HCT116 (cell line): ENCODE measurements around the gene GNAI3. TPM values are rescaled to one million over a fixed set of nuclear protein-coding genes. Genes with fewer than 3 reads are reported as not detected.

Source experiments
- ATAC-seq: fragments of 200-7000 bp; cut with Tn5 transposase; 2 replicates; pipeline ENCODE4 v1.9.1; 2020; ENCODE audit warnings: mild to moderate bottlenecking, moderate library complexity
- BruUV-seq: library from RNA; stranded (reverse); fragments of 400-500 nt; replicated peaks from 2 replicates; lab custom pipeline; 2021; lab: Mats Ljungman, UMichigan
- CTCF ChIA-PET: fragments of 300-600 bp; sonication (Branson Sonifier 250); formaldehyde crosslinking; loops from one replicate; lab custom pipeline; 2021; ENCODE audit warnings: antibody characterized with exemption; lab: Charles Lee
- POLR2A ChIA-PET: fragments of 300-600, 350-600 bp; sonication (Branson Sonifier 250); formaldehyde crosslinking; loops from one replicate; lab custom pipeline; 2021; ENCODE audit warnings: antibody characterized with exemption; lab: Charles Lee
- RAD21 ChIA-PET, 2 experiments: fragments of 300-600 bp; sonication (Branson Sonifier 250); formaldehyde crosslinking; loops; one replicate each; lab custom pipeline; 2023; ENCODE audit warnings: low total read pairs in 2 of 2; ENCODE audit not compliant: uncharacterized antibody in 2 of 2, unreplicated experiment in 2 of 2, low non-redundant PET in 1 of 2; lab: Charles Lee
- DNase-seq: peaks from one replicate; pipeline ENCODE4 v3.0.0-alpha.2; 2010; ENCODE audit warnings: low read depth, low spot score
- H2AFZ ChIP-seq: fragments of 200-600 bp; shearing (Covaris generic), sonication (generic); 2 replicates; pipeline ENCODE4 v1.6.1; 2017; ENCODE audit warnings: low read depth, mixed run types, mixed read lengths, antibody characterized with exemption, low read length; ENCODE audit not compliant: poor library complexity, severe bottlenecking
- H3K27ac ChIP-seq: 2 replicates; pipeline ENCODE4 v1.5.1; 2012; ENCODE audit warnings: low read depth, low read length
- H3K27me3 ChIP-seq: fragments of 200-600 bp; sonication (generic); 2 replicates; pipeline ENCODE4 v1.6.1; 2016; ENCODE audit warnings: mixed run types, low read length, mixed read lengths; ENCODE audit not compliant: insufficient read depth
- H3K36me3 ChIP-seq, 2 experiments: fragments of 200-500 bp in 1 of 2; fragments of 200-600 bp in 1 of 2; sonication (Bioruptor generic) in 1 of 2; sonication (generic) in 1 of 2; 2 replicates each; pipeline versions ENCODE4 v1.5.1 to v1.6.1; 2014 to 2016; ENCODE audit warnings: low read length in 2 of 2, inconsistent platforms in 1 of 2, mixed read lengths in 1 of 2, mixed run types in 1 of 2; ENCODE audit not compliant: insufficient read depth in 2 of 2, control insufficient read depth in 1 of 2
- H3K4me1 ChIP-seq, 2 experiments: fragments of 200-600 bp in 1 of 2; sonication (generic) in 1 of 2; 2 replicates each; pipeline versions ENCODE4 v1.5.1 to v1.6.1; 2012 to 2017; ENCODE audit warnings: low read length in 2 of 2, inconsistent platforms in 1 of 2, mild to moderate bottlenecking in 1 of 2, mixed read lengths in 1 of 2, mixed run types in 1 of 2, moderate library complexity in 1 of 2; ENCODE audit not compliant: insufficient read depth in 2 of 2, control insufficient read depth in 1 of 2
- H3K4me2 ChIP-seq: fragments of 200-600 bp; sonication (generic); 2 replicates; pipeline ENCODE4 v1.6.1; 2017; ENCODE audit warnings: mixed run types, low read length, mixed read lengths
- H3K4me3 ChIP-seq, 2 experiments: fragments of 200-600 bp in 1 of 2; sonication (generic) in 1 of 2; replicated peaks in 1 of 2; 2 replicates each; pipeline ENCODE4 v1.5.1; 2011 to 2016; ENCODE audit warnings: low read length in 2 of 2, control low read depth in 1 of 2, low read depth in 1 of 2, mild to moderate bottlenecking in 1 of 2, mixed read lengths in 1 of 2, mixed run types in 1 of 2
- H3K79me2 ChIP-seq: fragments of 200-600 bp; sonication (generic); 2 replicates; pipeline ENCODE4 v1.6.1; 2017; ENCODE audit warnings: mild to moderate bottlenecking, mixed run types, low read length, moderate library complexity, mixed read lengths; ENCODE audit not compliant: insufficient read depth
- H3K9ac ChIP-seq: fragments of 200-600 bp; sonication (generic); 2 replicates; pipeline ENCODE4 v1.6.1; 2016; ENCODE audit warnings: low read length, mixed read lengths
- H3K9me2 ChIP-seq: fragments of 200-600 bp; sonication (generic), shearing (Covaris generic); 2 replicates; pipeline ENCODE4 v1.6.1; 2017; ENCODE audit warnings: mixed run types, mild to moderate bottlenecking, moderate library complexity; ENCODE audit not compliant: insufficient read depth
- H3K9me3 ChIP-seq, 2 experiments: fragments of 200-500 bp in 1 of 2; fragments of 200-600 bp in 1 of 2; sonication (Bioruptor generic) in 1 of 2; sonication (generic) in 1 of 2; 2 replicates each; pipeline ENCODE4 v1.6.1; 2014 to 2017; ENCODE audit warnings: low read length in 2 of 2, mixed read lengths in 2 of 2, inconsistent platforms in 1 of 2, low read depth in 1 of 2, mild to moderate bottlenecking in 1 of 2, mixed run types in 1 of 2, moderate library complexity in 1 of 2; ENCODE audit not compliant: control insufficient read depth in 1 of 2, insufficient read depth in 1 of 2
- H4K20me1 ChIP-seq: fragments of 200-600 bp; sonication (generic), shearing (Covaris generic); 2 replicates; pipeline ENCODE4 v1.6.1; 2017; ENCODE audit warnings: mixed run types, mild to moderate bottlenecking, moderate library complexity; ENCODE audit not compliant: insufficient read depth
- ATF3 ChIP-seq: IDR thresholded peaks from 2 replicates; pipeline ENCODE4 v1.6.1; 2012
- POLR2AphosphoS5 ChIP-seq: IDR thresholded peaks from 2 replicates; pipeline ENCODE4 v1.6.1; 2011; ENCODE audit warnings: mild to moderate bottlenecking, low read depth, low read length, moderate library complexity
- REST ChIP-seq: IDR thresholded peaks from 2 replicates; pipeline ENCODE4 v1.6.1; 2012; ENCODE audit warnings: low read depth
- intact Hi-C: fragments of 100-400 bp; cut with micrococcal nuclease; formaldehyde crosslinking; loops from 2 replicates; pipeline ENCODE4 v1.10.0; 2022
- total RNA-seq: library from RNA; stranded (reverse); gene quantifications from one replicate; pipeline ENCODE4 v1.2.1, GENCODE V29; 2021; ENCODE audit not compliant: unreplicated experiment

GNAI3 gene
- total RNA-seq, 1 experiment from 2014 or later, result 9.5 TPM

GRCh38 chr1:109618661-109619575, 70.5 kb downstream of the GNAI3 start:
- RAD21 ChIA-PET, result no interaction called here
- DNase-seq, result no peak
- Histone ChIP-seq H3K36me3 (no peaks in the 10 kb centered on the region), H3K27me3 (no peaks in the 10 kb centered on the region), H3K79me2 (peaks cover 43% of the 10 kb centered on the region), H2AFZ (no peak overlapping the region), H4K20me1 (no peaks in the 10 kb centered on the region), H3K9me3 (no peaks in the 10 kb centered on the region), H3K4me1 (peaks cover 30 to 49% of the 10 kb centered on the region in 2 experiments; a peak in 3 of 4 replicates), H3K9me2 (no peaks in the 10 kb centered on the region), H3K4me2 (peak overlapping the region; percentile 100), H3K4me3 (peak overlapping the region; percentile 88 to 95), H3K27ac (peak overlapping the region; percentile 86), H3K9ac (peak overlapping the region; percentile 99)
- POLR2A ChIA-PET, result interaction anchor here (2.3 kb wide), 1 partner anchor 71 kb away, joined by 17 read pairs; the partner anchor contains the start of gene GNAI3
- TSS peak; percentile 96 for BruUV-seq
- CTCF ChIA-PET, result interaction anchor here (0.9 to 2.0 kb wide), 3 partner anchors 11 to 73 kb away, joined by 3 to 11 read pairs (median 4); partner anchors contain the start of gene GNAI3
- no peak for TF ChIP-seq POLR2AphosphoS5
- TF ChIP-seq REST, result no peak
- no peak for TF ChIP-seq ATF3
- 0 out of 2 replicates have a peak, but pooled peaks have one; percentile 5 for ATAC-seq
- intact Hi-C loops, result no loop called here
